Thoracic aorta (tissue), 2 donors: Measurements from ENCODE around the gene GFI1B. TPM values are rescaled to one million over a fixed set of nuclear protein-coding genes. Genes with fewer than 3 reads are reported as not detected.

Experiments
- ATAC-seq: fragments of 150-250 bp; one replicate; pipeline ENCODE4 v1.8.0; 2017; ENCODE audit warnings: low read depth; ENCODE audit not compliant: insufficient number of reproducible peaks, low FRiP score
- DNase-seq: peaks from one replicate; pipeline ENCODE4 v3.0.0-alpha.2; 2020; ENCODE audit warnings: low spot score
- H3K27ac ChIP-seq, 2 donors: fragments of 200-600 bp; sonication (generic); 1 replicate in 1 of 2; 2 replicates in 1 of 2; pipeline ENCODE4 v1.5.1; 2016; ENCODE audit warnings: mild to moderate bottlenecking in 2 of 2, moderate library complexity in 2 of 2
- H3K27me3 ChIP-seq: fragments of 200-600 bp; sonication (generic); replicated peaks from 2 replicates; pipeline ENCODE4 v1.6.0; 2016; ENCODE audit warnings: mild to moderate bottlenecking; ENCODE audit not compliant: insufficient read depth
- H3K36me3 ChIP-seq: fragments of 200-600 bp; sonication (generic); one replicate; pipeline ENCODE4 v1.5.1; 2016
- H3K4me1 ChIP-seq, 2 donors: fragments of 200-600 bp; sonication (generic); 1 replicate in 1 of 2; 2 replicates in 1 of 2; pipeline versions ENCODE4 v1.5.1 to v1.6.0; 2016; ENCODE audit warnings: low read depth in 2 of 2, mild to moderate bottlenecking in 1 of 2; ENCODE audit not compliant: control insufficient read depth in 1 of 2
- H3K4me3 ChIP-seq: fragments of 200-600 bp; sonication (generic); 2 replicates; pipeline ENCODE4 v1.5.1; 2016; ENCODE audit warnings: mild to moderate bottlenecking
- H3K9me3 ChIP-seq: fragments of 200-600 bp; sonication (generic); 2 replicates; pipeline ENCODE4 v1.5.1; 2016
- total RNA-seq, 2 donors: library from RNA; depleted of rRNA; stranded (reverse); fragments of >200 nt; gene quantifications; one replicate each; pipeline versions ENCODE4 v1.1.0 to v1.2.3, GENCODE V29; 2016
- TF ChIP-seq, protein P1 (sequence below): fragments of 200-600 bp; sonication (generic); IDR thresholded peaks from one replicate; pipeline ENCODE4 v1.5.1; 2019; ENCODE audit warnings: antibody characterized with exemption

GFI1B gene
- total RNA-seq, 2 donors from 2014 or later, result not detected

DNA sequence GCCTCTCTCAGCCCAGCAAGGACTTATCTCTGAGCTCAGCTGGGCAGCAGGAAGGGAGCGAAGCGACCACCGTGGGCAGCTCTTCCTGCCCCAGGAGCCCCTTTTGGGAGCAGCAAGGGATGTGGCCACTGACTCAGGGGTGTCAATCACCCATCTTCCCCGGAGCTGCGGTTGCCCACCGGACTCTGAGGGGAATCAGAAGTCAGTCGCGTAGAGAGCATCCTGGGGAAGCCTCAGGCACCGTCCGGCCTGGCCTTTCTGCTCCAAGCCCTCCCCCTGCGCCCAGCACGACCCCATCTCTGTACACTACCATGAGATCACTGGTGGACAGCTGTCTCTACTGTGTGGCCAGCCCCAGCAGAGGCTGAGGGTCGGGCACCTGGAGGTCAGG, 24.6 kb downstream of the GFI1B start:
- no peaks in the 10 kb centered on the region for H3K4me1 ChIP-seq
- DNase-seq (no peak), ATAC-seq (no peak)
- TF ChIP-seq, protein P1, sequence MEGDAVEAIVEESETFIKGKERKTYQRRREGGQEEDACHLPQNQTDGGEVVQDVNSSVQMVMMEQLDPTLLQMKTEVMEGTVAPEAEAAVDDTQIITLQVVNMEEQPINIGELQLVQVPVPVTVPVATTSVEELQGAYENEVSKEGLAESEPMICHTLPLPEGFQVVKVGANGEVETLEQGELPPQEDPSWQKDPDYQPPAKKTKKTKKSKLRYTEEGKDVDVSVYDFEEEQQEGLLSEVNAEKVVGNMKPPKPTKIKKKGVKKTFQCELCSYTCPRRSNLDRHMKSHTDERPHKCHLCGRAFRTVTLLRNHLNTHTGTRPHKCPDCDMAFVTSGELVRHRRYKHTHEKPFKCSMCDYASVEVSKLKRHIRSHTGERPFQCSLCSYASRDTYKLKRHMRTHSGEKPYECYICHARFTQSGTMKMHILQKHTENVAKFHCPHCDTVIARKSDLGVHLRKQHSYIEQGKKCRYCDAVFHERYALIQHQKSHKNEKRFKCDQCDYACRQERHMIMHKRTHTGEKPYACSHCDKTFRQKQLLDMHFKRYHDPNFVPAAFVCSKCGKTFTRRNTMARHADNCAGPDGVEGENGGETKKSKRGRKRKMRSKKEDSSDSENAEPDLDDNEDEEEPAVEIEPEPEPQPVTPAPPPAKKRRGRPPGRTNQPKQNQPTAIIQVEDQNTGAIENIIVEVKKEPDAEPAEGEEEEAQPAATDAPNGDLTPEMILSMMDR, result no peak
- H3K27ac ChIP-seq, result no peak overlapping the region
- no peaks in the 10 kb centered on the region for H3K27me3 ChIP-seq
- H3K4me3 ChIP-seq, result no peak overlapping the region
- H3K9me3 ChIP-seq, result no peaks in the 10 kb centered on the region
- H3K36me3 ChIP-seq, result no peaks in the 10 kb centered on the region

DNA sequence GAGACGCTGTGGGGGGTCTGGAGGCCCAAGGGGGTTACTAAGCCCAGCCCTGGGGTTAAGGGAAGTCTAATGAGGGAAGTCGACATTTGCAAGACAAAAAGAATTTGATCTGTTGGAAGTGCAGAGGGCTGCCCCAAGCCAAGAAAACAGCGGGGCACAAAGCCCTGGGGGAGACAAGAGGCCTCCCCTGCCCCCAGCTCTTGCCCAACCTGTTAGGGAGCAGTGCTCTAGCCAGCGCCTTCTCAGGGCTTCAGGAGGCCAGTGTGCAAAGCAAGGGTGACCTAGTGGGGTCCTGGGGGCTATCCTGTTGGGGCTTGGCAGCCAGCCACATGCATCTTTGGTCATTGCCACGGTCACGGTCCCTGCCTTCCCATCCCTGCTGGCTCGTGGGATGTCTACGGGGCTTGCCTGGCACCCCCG, 25.2 kb downstream of the GFI1B start:
- no peaks in the 10 kb centered on the region for H3K9me3 ChIP-seq
- H3K4me3 ChIP-seq, result no peak overlapping the region
- no peaks in the 10 kb centered on the region for H3K36me3 ChIP-seq
- H3K27me3 ChIP-seq, result no peaks in the 10 kb centered on the region
- TF ChIP-seq, protein P1, result no peak
- no peaks in the 10 kb centered on the region for H3K4me1 ChIP-seq
- ATAC-seq (no peak), DNase-seq (no peak)
- H3K27ac ChIP-seq, result no peak overlapping the region

DNA sequence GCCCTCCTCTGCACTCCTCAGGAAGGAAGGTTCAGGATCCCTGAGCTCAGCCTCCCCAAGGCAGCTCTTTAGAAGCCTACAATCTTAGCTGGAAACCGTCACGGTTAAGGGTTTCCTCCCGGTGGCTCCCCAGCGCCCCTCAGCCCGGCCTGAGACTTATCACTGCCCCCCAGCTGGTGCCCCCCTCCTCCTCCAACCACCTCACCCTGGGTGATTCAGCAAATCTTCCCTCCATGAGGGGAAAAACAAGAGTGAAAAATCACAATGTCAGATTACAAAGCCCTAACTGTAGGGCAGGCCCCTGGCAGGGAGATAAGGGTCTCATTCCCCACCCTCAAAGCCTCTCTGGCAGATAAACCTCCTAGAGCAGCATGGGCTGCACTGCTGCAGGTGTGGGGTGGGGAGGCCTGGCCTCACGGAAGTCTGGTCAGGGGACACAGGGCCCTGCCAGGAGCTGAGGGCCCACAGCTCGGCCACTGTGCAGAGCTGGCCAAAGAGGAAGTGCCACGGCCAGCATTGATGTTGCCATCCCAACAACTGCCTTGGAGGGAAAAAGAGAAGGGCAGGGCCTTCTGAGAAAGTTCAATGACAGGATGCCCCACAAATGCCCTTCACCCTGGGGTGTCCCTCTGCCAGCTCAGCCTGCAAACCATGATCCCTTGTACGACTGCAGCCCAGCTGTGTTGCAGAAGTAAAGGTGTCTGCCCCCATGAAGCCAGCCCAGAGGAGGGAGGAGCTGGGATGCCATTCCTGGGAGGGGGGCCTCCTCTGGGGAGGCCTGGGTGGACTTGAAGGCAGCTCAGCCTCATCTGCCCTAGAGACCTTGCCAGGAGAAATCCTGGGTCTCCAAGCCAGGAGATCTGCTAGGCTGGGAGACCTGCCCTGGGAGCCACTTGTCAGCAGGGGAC, 25.9 kb downstream of the GFI1B start:
- H3K27ac ChIP-seq, result no peak overlapping the region
- H3K27me3 ChIP-seq, result no peaks in the 10 kb centered on the region
- TF ChIP-seq, protein P1, result no peak
- H3K4me3 ChIP-seq, result no peak overlapping the region
- no peak for ATAC-seq
- no peaks in the 10 kb centered on the region for H3K9me3 ChIP-seq
- no peak for DNase-seq
- H3K36me3 ChIP-seq, result no peaks in the 10 kb centered on the region
- no peaks in the 10 kb centered on the region for H3K4me1 ChIP-seq

DNA sequence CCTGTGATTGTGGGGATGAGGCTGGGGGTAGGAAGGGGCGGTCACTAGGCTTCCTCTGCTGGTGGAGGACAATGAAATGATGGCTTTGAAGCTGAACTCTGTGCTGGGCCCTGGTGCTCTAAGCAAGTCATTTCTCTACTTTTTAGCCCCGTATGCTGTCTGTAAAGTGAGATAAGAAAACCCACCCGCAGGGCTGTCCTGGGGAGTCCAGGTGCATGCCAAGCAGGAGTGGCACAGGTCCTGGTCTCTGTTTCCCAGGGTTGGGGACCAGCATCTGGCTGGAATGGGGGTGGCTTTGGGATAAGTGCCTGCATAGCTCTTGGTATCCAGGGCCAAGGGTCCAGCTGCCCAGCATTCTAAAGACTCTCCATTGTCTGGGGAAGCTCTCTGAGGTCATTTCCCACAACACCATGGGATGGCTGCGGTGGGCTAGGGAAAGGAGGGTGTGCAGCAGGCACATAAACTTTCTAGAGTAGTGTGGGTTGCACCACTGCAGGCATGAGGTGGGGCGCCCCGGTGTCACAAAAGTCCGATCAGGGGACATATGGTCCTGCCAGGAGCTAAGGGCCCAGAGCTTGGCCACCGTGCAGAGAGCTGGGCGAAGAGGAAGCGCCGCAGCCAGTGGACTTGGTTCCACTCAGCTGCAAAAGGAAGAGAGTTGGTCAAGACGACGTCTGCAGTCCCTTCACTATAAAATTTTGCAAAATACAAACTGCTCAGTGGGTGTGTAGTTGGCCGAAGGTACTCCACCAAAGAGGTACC, 26.7 kb downstream of the GFI1B start:
- no peaks in the 10 kb centered on the region for H3K36me3 ChIP-seq
- no peaks in the 10 kb centered on the region for H3K27me3 ChIP-seq
- no peaks in the 10 kb centered on the region for H3K9me3 ChIP-seq
- TF ChIP-seq, protein P1, result no peak
- ATAC-seq (no peak), DNase-seq (no peak)
- H3K4me1 ChIP-seq, result no peaks in the 10 kb centered on the region
- no peak overlapping the region for H3K27ac ChIP-seq
- no peak overlapping the region for H3K4me3 ChIP-seq

DNA sequence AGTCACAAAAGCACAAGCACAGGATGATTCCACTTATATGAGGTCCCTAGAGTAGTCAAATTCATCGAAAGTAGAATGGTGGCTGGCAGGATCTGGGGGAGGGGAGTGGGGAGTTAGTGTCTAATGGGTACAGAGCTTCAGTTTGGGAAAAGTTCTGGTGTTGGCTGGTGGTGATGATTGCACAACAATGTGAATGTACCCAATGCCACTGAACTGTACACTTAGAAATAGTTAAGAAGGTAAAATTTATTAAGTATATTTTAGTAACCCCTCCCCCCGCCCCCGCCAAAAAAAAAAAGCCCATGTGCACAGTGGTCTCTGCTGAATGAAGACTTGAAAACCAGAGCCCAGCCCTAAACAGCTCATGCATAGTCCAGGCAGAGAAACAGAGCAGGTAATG, 27.5 kb downstream of the GFI1B start:
- Histone ChIP-seq H3K36me3 (no peaks in the 10 kb centered on the region), H3K4me1 (no peaks in the 10 kb centered on the region), H3K4me3 (no peak overlapping the region), H3K9me3 (no peaks in the 10 kb centered on the region), H3K27me3 (no peaks in the 10 kb centered on the region), H3K27ac (no peak overlapping the region)
- no peak for DNase-seq
- TF ChIP-seq, protein P1, result no peak
- ATAC-seq, result no peak
